ENCODE data around the gene RAI1. TPM values are rescaled to one million over a fixed set of nuclear protein-coding genes. Genes with fewer than 3 reads are reported as not detected.
"Not testable (repeated sequence)": the region's sequence is repeated elsewhere in the genome, so short reads cannot be mapped to it uniquely, and the experiment has no call there.

RAI1 gene
- total RNA-seq, 1 donor from 2014 or later, result 46.2 TPM

DNA sequence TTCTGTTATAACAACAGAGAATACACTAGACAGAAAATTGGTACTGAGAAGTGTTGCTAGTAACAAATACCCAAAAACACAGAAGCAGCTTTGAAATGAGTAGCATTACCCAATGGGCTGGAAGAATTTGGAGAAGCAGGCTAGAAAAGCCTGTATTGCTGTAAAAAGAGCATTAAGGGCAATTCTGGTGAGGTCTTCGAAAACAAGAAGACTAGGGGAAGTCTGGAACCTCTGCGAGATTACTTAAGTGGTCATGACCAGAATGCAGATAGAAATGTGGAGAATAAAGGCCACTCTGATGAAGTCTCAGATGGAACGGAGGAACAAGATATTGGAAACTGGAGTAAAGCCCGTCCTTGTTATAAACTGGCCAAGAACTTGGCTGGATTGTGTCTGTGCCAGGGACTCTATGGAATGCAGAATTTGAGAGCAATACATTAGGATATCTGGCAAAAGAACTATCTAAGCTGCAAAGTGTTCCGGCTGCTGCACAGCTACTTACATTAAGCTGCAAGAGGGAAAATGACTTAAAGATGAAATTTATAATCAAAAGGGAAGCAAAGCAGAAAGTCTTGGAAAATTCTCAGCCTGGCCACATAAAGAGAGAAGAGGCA is 44.9 kb upstream of the RAI1 start:
- H3K4me1 Mint-ChIP-seq (ENCODE audit: unreplicated experiment), result no peaks in the 10 kb centered on the region
- TF ChIP-seq, protein P1, sequence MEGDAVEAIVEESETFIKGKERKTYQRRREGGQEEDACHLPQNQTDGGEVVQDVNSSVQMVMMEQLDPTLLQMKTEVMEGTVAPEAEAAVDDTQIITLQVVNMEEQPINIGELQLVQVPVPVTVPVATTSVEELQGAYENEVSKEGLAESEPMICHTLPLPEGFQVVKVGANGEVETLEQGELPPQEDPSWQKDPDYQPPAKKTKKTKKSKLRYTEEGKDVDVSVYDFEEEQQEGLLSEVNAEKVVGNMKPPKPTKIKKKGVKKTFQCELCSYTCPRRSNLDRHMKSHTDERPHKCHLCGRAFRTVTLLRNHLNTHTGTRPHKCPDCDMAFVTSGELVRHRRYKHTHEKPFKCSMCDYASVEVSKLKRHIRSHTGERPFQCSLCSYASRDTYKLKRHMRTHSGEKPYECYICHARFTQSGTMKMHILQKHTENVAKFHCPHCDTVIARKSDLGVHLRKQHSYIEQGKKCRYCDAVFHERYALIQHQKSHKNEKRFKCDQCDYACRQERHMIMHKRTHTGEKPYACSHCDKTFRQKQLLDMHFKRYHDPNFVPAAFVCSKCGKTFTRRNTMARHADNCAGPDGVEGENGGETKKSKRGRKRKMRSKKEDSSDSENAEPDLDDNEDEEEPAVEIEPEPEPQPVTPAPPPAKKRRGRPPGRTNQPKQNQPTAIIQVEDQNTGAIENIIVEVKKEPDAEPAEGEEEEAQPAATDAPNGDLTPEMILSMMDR (IDR thresholded peaks at IDR 0.05; ENCODE audit: unreplicated experiment), result no peak
- no peaks in the 10 kb centered on the region for H3K36me3 Mint-ChIP-seq (ENCODE audit: low read depth, unreplicated experiment)
- DNase-seq (ENCODE audit: low spot score), result no peak
- H3K27me3 Mint-ChIP-seq (ENCODE audit: unreplicated experiment), result peaks cover 9% of the 10 kb centered on the region
- no peak overlapping the region for H3K4me3 Mint-ChIP-seq (ENCODE audit: unreplicated experiment)
- no peaks in the 10 kb centered on the region for H3K9me3 Mint-ChIP-seq (ENCODE audit: unreplicated experiment)
- no peak overlapping the region for H3K27ac Mint-ChIP-seq (ENCODE audit: unreplicated experiment)

DNA sequence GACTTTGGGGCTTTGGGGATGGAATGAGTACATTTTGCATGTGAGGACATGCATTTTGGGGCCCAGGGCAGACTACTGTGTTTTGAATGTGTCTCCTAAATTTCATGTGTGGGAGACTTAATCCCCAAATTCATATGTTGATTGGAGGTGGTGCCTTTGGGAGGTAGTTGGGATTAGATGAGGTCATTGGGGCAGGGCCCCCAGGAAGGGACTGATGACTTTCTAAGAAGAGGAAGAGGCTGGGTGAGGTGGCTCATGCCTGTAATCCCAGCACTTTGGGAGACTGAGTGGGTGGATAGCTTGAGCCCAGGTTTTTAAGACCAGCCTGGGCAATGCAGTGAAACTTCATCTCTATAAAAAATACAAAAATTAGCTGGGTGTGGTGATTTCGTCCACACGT is 42.8 kb upstream of the RAI1 start:
- Mint-ChIP-seq H3K4me1 (ENCODE audit: unreplicated experiment) (no peaks in the 10 kb centered on the region), H3K27ac (ENCODE audit: unreplicated experiment) (no peak overlapping the region), H3K9me3 (ENCODE audit: unreplicated experiment) (no peaks in the 10 kb centered on the region), H3K4me3 (ENCODE audit: unreplicated experiment) (no peak overlapping the region), H3K36me3 (ENCODE audit: low read depth, unreplicated experiment) (no peaks in the 10 kb centered on the region), H3K27me3 (ENCODE audit: unreplicated experiment) (peaks cover 9% of the 10 kb centered on the region)
- DNase-seq (ENCODE audit: low spot score), result no peak
- TF ChIP-seq, protein P1 (IDR thresholded peaks at IDR 0.05; ENCODE audit: unreplicated experiment), result no peak

DNA sequence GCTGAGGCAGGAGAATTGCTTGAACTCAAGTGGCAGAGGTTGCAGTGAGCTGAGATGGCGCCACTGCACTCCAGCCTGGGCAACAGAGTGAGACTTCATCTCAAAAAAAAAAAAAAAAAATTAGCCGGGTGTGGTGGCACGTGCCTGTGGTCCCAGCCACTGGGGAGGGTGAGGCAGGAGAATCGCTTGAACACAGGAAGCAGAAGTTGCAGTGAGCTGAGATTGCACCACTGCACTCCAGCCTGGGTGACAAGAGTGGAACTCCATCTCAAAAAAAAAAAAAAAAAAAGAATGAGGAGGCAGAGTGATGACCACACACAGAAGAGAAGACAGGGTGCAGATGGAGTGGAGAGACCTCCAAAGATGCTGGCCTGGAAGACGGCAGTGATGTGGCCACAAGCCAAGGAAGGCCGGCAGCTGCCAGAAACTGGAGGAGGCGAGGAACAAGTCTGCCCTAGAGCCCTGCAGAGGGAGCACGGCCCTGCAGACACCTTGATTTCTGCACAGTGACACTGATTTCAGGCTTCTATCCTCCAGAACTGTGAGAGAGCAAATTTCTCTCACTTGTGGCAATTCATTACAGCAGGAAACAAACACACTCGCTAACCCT is 41.5 kb upstream of the RAI1 start:
- not testable (repeated sequence) for H3K4me1 Mint-ChIP-seq (ENCODE audit: unreplicated experiment); H3K4me3 Mint-ChIP-seq (ENCODE audit: unreplicated experiment)

DNA sequence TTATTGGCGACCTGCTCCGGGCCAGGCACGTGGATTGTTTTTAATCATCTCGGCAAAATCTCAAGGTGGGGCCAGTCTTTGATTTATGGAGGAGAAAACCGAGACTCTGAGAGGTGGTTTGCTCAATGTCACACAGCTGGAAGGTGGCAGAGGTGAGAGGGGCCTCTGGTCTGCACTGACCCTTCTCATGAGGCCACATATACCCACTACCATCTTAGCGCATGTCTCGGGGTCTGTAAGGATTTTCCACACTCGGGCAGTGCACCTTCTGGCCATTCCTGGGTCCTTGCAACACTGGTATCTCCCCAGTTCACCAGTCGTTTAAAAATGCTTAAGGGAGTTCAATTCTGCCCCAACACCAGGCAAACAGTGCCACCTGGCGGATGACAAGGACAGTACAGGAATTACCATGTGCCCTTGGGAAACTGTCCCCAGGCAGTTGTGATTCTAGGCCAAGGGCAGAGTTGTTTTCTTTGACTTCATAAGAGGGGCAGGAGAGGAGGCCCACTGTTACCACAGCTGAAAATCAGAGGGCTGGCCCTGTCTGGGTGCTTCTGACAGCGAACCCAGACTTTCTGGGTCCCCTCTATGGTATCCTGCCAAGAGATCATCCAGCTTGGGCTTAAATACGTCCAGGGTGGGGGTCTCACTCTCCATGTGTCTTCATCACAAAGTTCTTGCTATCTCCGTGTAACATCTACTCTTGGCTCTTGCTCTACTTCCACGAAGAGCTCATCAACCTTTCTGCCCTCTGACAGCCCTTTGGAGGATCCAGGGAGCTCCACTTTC is 39.4 kb upstream of the RAI1 start:
- no peak overlapping the region for H3K27ac Mint-ChIP-seq (ENCODE audit: unreplicated experiment)
- no peaks in the 10 kb centered on the region for H3K36me3 Mint-ChIP-seq (ENCODE audit: low read depth, unreplicated experiment)
- DNase-seq (ENCODE audit: low spot score), result peak; percentile 83
- H3K9me3 Mint-ChIP-seq (ENCODE audit: unreplicated experiment), result no peaks in the 10 kb centered on the region
- no peak overlapping the region for H3K4me3 Mint-ChIP-seq (ENCODE audit: unreplicated experiment)
- no peaks in the 10 kb centered on the region for H3K4me1 Mint-ChIP-seq (ENCODE audit: unreplicated experiment)
- TF ChIP-seq, protein P1 (IDR thresholded peaks at IDR 0.05; ENCODE audit: unreplicated experiment), result peak; percentile 95
- peaks cover 8% of the 10 kb centered on the region for H3K27me3 Mint-ChIP-seq (ENCODE audit: unreplicated experiment)

More for the DNA sequence above, 41.5 kb upstream of the RAI1 start:
- H3K27me3 Mint-ChIP-seq (ENCODE audit: unreplicated experiment); DNase-seq (ENCODE audit: low spot score); H3K9me3 Mint-ChIP-seq (ENCODE audit: unreplicated experiment); H3K27ac Mint-ChIP-seq (ENCODE audit: unreplicated experiment); H3K36me3 Mint-ChIP-seq (ENCODE audit: low read depth, unreplicated experiment): not testable (repeated sequence)

DNA sequence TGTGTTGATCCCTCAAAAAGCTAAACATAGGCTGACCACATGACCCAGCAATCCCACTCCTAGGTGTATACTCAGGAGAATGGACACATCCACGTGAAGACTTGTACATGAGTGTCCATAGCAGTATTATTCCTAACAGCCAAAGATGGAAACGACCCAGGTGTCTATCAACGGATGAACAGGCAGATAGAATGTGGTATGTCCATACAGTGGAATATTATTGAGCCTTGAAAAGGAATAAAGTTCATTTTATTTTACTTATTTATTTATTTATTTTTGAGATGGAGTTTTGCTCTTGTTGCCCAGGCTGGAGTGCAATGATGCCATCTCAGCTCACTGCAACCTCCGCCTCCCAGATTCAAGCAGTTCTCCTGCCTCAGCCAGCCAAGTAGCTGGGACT is 36.1 kb upstream of the RAI1 start:
- not testable (repeated sequence) for H3K4me3 Mint-ChIP-seq (ENCODE audit: unreplicated experiment); H3K9me3 Mint-ChIP-seq (ENCODE audit: unreplicated experiment); H3K4me1 Mint-ChIP-seq (ENCODE audit: unreplicated experiment); DNase-seq (ENCODE audit: low spot score); H3K36me3 Mint-ChIP-seq (ENCODE audit: low read depth, unreplicated experiment); H3K27me3 Mint-ChIP-seq (ENCODE audit: unreplicated experiment); H3K27ac Mint-ChIP-seq (ENCODE audit: unreplicated experiment)

DNA sequence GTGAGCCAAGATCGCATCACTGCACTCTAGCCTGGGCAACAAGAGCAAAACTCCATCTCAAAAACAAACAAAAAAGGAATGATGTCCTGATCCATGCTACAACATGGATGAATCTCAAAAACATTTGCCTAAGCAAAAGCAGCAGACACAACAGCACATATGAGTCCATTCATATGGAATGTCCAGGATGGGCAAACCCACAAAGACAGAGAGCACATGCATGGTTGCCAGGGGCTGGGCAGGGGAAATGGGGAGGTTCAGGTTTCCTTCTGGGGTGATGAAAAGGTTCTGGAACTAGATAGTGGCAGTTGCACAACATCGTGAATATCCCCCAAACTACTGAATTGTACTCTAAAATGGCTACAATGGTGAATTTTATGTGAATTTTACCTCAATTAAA is 35.3 kb upstream of the RAI1 start:
- Mint-ChIP-seq H3K36me3 (ENCODE audit: low read depth, unreplicated experiment) (no peaks in the 10 kb centered on the region), H3K27ac (ENCODE audit: unreplicated experiment) (no peak overlapping the region), H3K4me1 (ENCODE audit: unreplicated experiment) (no peaks in the 10 kb centered on the region), H3K9me3 (ENCODE audit: unreplicated experiment) (peaks cover 4% of the 10 kb centered on the region), H3K4me3 (ENCODE audit: unreplicated experiment) (no peak overlapping the region), H3K27me3 (ENCODE audit: unreplicated experiment) (peaks cover 8% of the 10 kb centered on the region)
- DNase-seq (ENCODE audit: low spot score), result no peak
- TF ChIP-seq, protein P1 (IDR thresholded peaks at IDR 0.05; ENCODE audit: unreplicated experiment), result no peak

All from endothelial cell (in vitro differentiated cells).